Measurements from ENCODE around the gene TGOLN2. TPM values are rescaled to one million over a fixed set of nuclear protein-coding genes. Genes with fewer than 3 reads are reported as not detected.

TGOLN2 gene
- total RNA-seq, 1 experiment from 2014 or later, result 86.1 TPM

- Histone ChIP-seq H3F3A (ENCODE audit: insufficient read depth, low read depth) (peaks cover 10% of the 10 kb centered on the region; the same call in 1 of the 2 replicates), H3K9me3 (ENCODE audit: insufficient read depth, low read depth) (no peaks in the 10 kb centered on the region), H3K27me3 (ENCODE audit: insufficient read depth, low read depth) (no peaks in the 10 kb centered on the region), H3K4me1 (replicated peaks; ENCODE audit: insufficient read depth) (no peaks in the 10 kb centered on the region), H3K27ac (no peak overlapping the region), H3K36me3 (ENCODE audit: low read depth) (no peaks in the 10 kb centered on the region), H3K79me2 (ENCODE audit: low read depth) (no peaks in the 10 kb centered on the region), H4K20me1 (ENCODE audit: insufficient read depth) (0 out of 2 replicates have a peak, but pooled peaks cover 4% of the 10 kb centered on the region), H3K4me2 (no peak overlapping the region), H3K9me2 (ENCODE audit: insufficient read depth) (no peaks in the 10 kb centered on the region), H2AFZ (no peak overlapping the region), H3K4me3 (no peak overlapping the region)
- POLR2A ChIA-PET (ENCODE audit: unreplicated experiment), result interaction anchor here (0.8 kb wide), 1 partner anchor 19 kb away, joined by 5 read pairs; no protein-coding TSS in a partner anchor
- intact Hi-C loops (cut with micrococcal nuclease; ENCODE audit: unreplicated experiment), result no loop called here
- no peak for DNase-seq
- BruUV-seq (replicated peaks), result no TSS peak
- CTCF ChIA-PET, result no interaction called here
- no peak for TF ChIP-seq EZH2 (IDR thresholded peaks at IDR 0.05; ENCODE audit: low read depth)
- no peak for TF ChIP-seq CTCF (conservative IDR thresholded peaks at IDR 0.05)
These were observed 14.4 kb upstream of the TGOLN2 start for GRCh38 chr2:85342156-85342555.

- POLR2A ChIA-PET (ENCODE audit: unreplicated experiment), result interaction anchor here (0.8 kb wide), 1 partner anchor 20 kb away, joined by 5 read pairs; no protein-coding TSS in a partner anchor
- intact Hi-C loops (cut with micrococcal nuclease; ENCODE audit: unreplicated experiment), result no loop called here
- H3K4me3 ChIP-seq, result no peak overlapping the region
These were observed 13.7 kb upstream of the TGOLN2 start for GRCh38 chr2:85341269-85342029.

More at GRCh38 chr2:85341269-85342029, 13.7 kb upstream of the TGOLN2 start:
- Histone ChIP-seq H3K79me2 (ENCODE audit: low read depth) (no peaks in the 10 kb centered on the region), H2AFZ (no peak overlapping the region), H3K27me3 (ENCODE audit: insufficient read depth, low read depth) (no peaks in the 10 kb centered on the region), H3F3A (ENCODE audit: insufficient read depth, low read depth) (peaks cover 10% of the 10 kb centered on the region; the same call in 1 of the 2 replicates), H3K9me3 (ENCODE audit: insufficient read depth, low read depth) (no peaks in the 10 kb centered on the region), H3K36me3 (ENCODE audit: low read depth) (no peaks in the 10 kb centered on the region), H3K4me2 (no peak overlapping the region), H3K9me2 (ENCODE audit: insufficient read depth) (no peaks in the 10 kb centered on the region), H4K20me1 (ENCODE audit: insufficient read depth) (0 out of 2 replicates have a peak, but pooled peaks cover 4% of the 10 kb centered on the region), H3K27ac (no peak overlapping the region), H3K4me1 (replicated peaks; ENCODE audit: insufficient read depth) (no peaks in the 10 kb centered on the region)
- DNase-seq, result no peak
- TF ChIP-seq CTCF (conservative IDR thresholded peaks at IDR 0.05) (no peak), EZH2 (IDR thresholded peaks at IDR 0.05; ENCODE audit: low read depth) (no peak)
- BruUV-seq (replicated peaks), result no TSS peak
- CTCF ChIA-PET, result no interaction called here
